ENCODE data around the gene GALNT17.
A peak's percentile ranks its signal among the peaks of the same experiment; 100 is the strongest.

The GALNT17 gene

GRCh38 chr7:71527213-71527612, 395.3 kb downstream of the GALNT17 start:
- no peak for DNase-seq (ENCODE audit: low read depth, low spot score)
- H3K9me3 ChIP-seq (ENCODE audit: low read depth, low read length): no peaks in the 10 kb centered on the region
- H3K4me3 ChIP-seq: no peak overlapping the region
- no peak overlapping the region for H3K27ac ChIP-seq
- peaks cover 1% of the 10 kb centered on the region; the same call in 1 of the 2 replicates for H3K36me3 ChIP-seq (ENCODE audit: insufficient read depth, low read length)
- H3K9ac ChIP-seq (ENCODE audit: insufficient read length): no peak overlapping the region
- no peak for TF ChIP-seq EZH2 (IDR thresholded peaks at IDR 0.05)
- no peak for TF ChIP-seq FOXP2 (optimal IDR thresholded peaks at IDR 0.05; ENCODE audit: control extremely low read depth, extremely low read length, insufficient read depth)
- TF ChIP-seq POLR2AphosphoS5 (IDR thresholded peaks at IDR 0.05; ENCODE audit: borderline replicate concordance, low read depth, low read length): no peak

- Histone ChIP-seq H3K27ac (no peak overlapping the region), H3K36me3 (ENCODE audit: insufficient read depth, low read length) (peaks cover 4% of the 10 kb centered on the region; the same call in 1 of the 2 replicates), H3K9ac (ENCODE audit: insufficient read length) (no peak overlapping the region), H3K9me3 (ENCODE audit: low read depth, low read length) (no peaks in the 10 kb centered on the region), H3K4me3 (no peak overlapping the region)
- DNase-seq (ENCODE audit: low read depth, low spot score): no peak
- TF ChIP-seq FOXP2 (optimal IDR thresholded peaks at IDR 0.05; ENCODE audit: control extremely low read depth, extremely low read length, insufficient read depth) (no peak), EZH2 (IDR thresholded peaks at IDR 0.05) (no peak), POLR2AphosphoS5 (IDR thresholded peaks at IDR 0.05; ENCODE audit: borderline replicate concordance, low read depth, low read length) (no peak)
Measured at GRCh38 chr7:71535616-71536015, 403.7 kb downstream of the GALNT17 start.

GRCh38 chr7:71538210-71538609, 406.3 kb downstream of the GALNT17 start:
- no peaks in the 10 kb centered on the region for H3K9me3 ChIP-seq (ENCODE audit: low read depth, low read length)
- H3K36me3 ChIP-seq (ENCODE audit: insufficient read depth, low read length): peaks cover 4% of the 10 kb centered on the region; the same call in 1 of the 2 replicates
- TF ChIP-seq FOXP2 (optimal IDR thresholded peaks at IDR 0.05; ENCODE audit: control extremely low read depth, extremely low read length, insufficient read depth) (no peak), POLR2AphosphoS5 (IDR thresholded peaks at IDR 0.05; ENCODE audit: borderline replicate concordance, low read depth, low read length) (peak; percentile 46; the same call in 1 of the 2 replicates)
- no peak overlapping the region for H3K4me3 ChIP-seq
- H3K9ac ChIP-seq (ENCODE audit: insufficient read length): no peak overlapping the region
- no peak overlapping the region for H3K27ac ChIP-seq
- DNase-seq (ENCODE audit: low read depth, low spot score): peak; percentile 6

GRCh38 chr7:71539615-71540014, 407.7 kb downstream of the GALNT17 start:
- H3K9ac ChIP-seq (ENCODE audit: insufficient read length): no peak overlapping the region

GRCh38 chr7:71541707-71542353, 409.9 kb downstream of the GALNT17 start:
- H3K36me3 ChIP-seq (ENCODE audit: insufficient read depth, low read length): no peaks in the 10 kb centered on the region
- no peak for TF ChIP-seq EZH2 (IDR thresholded peaks at IDR 0.05)
- no peak overlapping the region for H3K27ac ChIP-seq
- DNase-seq (ENCODE audit: low read depth, low spot score): no peak
- no peak overlapping the region for H3K4me3 ChIP-seq
- no peak overlapping the region for H3K9ac ChIP-seq (ENCODE audit: insufficient read length)
- H3K9me3 ChIP-seq (ENCODE audit: low read depth, low read length): no peaks in the 10 kb centered on the region

More at GRCh38 chr7:71539615-71540014, 407.7 kb downstream of the GALNT17 start:
- Histone ChIP-seq H3K9me3 (ENCODE audit: low read depth, low read length) (no peaks in the 10 kb centered on the region), H3K4me3 (no peak overlapping the region), H3K27ac (no peak overlapping the region), H3K36me3 (ENCODE audit: insufficient read depth, low read length) (no peaks in the 10 kb centered on the region)
- no peak for DNase-seq (ENCODE audit: low read depth, low spot score)
- TF ChIP-seq POLR2AphosphoS5 (IDR thresholded peaks at IDR 0.05; ENCODE audit: borderline replicate concordance, low read depth, low read length) (no peak), EZH2 (IDR thresholded peaks at IDR 0.05) (no peak), FOXP2 (optimal IDR thresholded peaks at IDR 0.05; ENCODE audit: control extremely low read depth, extremely low read length, insufficient read depth) (no peak)

- no peak for DNase-seq (ENCODE audit: low read depth, low spot score)
- Histone ChIP-seq H3K27ac (no peak overlapping the region), H3K36me3 (ENCODE audit: insufficient read depth, low read length) (no peaks in the 10 kb centered on the region), H3K9ac (ENCODE audit: insufficient read length) (no peak overlapping the region), H3K9me3 (ENCODE audit: low read depth, low read length) (no peaks in the 10 kb centered on the region), H3K4me3 (no peak overlapping the region)
- TF ChIP-seq POLR2AphosphoS5 (IDR thresholded peaks at IDR 0.05; ENCODE audit: borderline replicate concordance, low read depth, low read length) (no peak), EZH2 (IDR thresholded peaks at IDR 0.05) (no peak), FOXP2 (optimal IDR thresholded peaks at IDR 0.05; ENCODE audit: control extremely low read depth, extremely low read length, insufficient read depth) (no peak)
Measured at GRCh38 chr7:71543396-71543795, 411.5 kb downstream of the GALNT17 start.

- Histone ChIP-seq H3K27ac (no peak overlapping the region), H3K36me3 (ENCODE audit: insufficient read depth, low read length) (no peaks in the 10 kb centered on the region), H3K9me3 (ENCODE audit: low read depth, low read length) (no peaks in the 10 kb centered on the region), H3K9ac (ENCODE audit: insufficient read length) (no peak overlapping the region), H3K4me3 (no peak overlapping the region)
- no peak for TF ChIP-seq POLR2AphosphoS5 (IDR thresholded peaks at IDR 0.05; ENCODE audit: borderline replicate concordance, low read depth, low read length)
- TF ChIP-seq EZH2 (IDR thresholded peaks at IDR 0.05): no peak
- no peak for TF ChIP-seq FOXP2 (optimal IDR thresholded peaks at IDR 0.05; ENCODE audit: control extremely low read depth, extremely low read length, insufficient read depth)
- no peak for DNase-seq (ENCODE audit: low read depth, low spot score)
Measured at GRCh38 chr7:71544816-71545215, 412.9 kb downstream of the GALNT17 start.

- Histone ChIP-seq H3K9ac (ENCODE audit: insufficient read length) (no peak overlapping the region), H3K4me3 (no peak overlapping the region), H3K9me3 (ENCODE audit: low read depth, low read length) (peaks cover 6% of the 10 kb centered on the region; the same call in 1 of the 2 replicates), H3K27ac (no peak overlapping the region), H3K36me3 (ENCODE audit: insufficient read depth, low read length) (no peaks in the 10 kb centered on the region)
- TF ChIP-seq EZH2 (IDR thresholded peaks at IDR 0.05) (no peak), FOXP2 (optimal IDR thresholded peaks at IDR 0.05; ENCODE audit: control extremely low read depth, extremely low read length, insufficient read depth) (no peak), POLR2AphosphoS5 (IDR thresholded peaks at IDR 0.05; ENCODE audit: borderline replicate concordance, low read depth, low read length) (no peak)
- DNase-seq (ENCODE audit: low read depth, low spot score): no peak
Measured at GRCh38 chr7:71547426-71547825, 415.5 kb downstream of the GALNT17 start.

GRCh38 chr7:71548746-71549145, 416.8 kb downstream of the GALNT17 start:
- no peak for DNase-seq (ENCODE audit: low read depth, low spot score)
- no peaks in the 10 kb centered on the region for H3K36me3 ChIP-seq (ENCODE audit: insufficient read depth, low read length)

More at GRCh38 chr7:71548746-71549145, 416.8 kb downstream of the GALNT17 start:
- H3K9ac ChIP-seq (ENCODE audit: insufficient read length): no peak overlapping the region
- H3K27ac ChIP-seq: no peak overlapping the region
- H3K4me3 ChIP-seq: no peak overlapping the region
- TF ChIP-seq FOXP2 (optimal IDR thresholded peaks at IDR 0.05; ENCODE audit: control extremely low read depth, extremely low read length, insufficient read depth) (no peak), POLR2AphosphoS5 (IDR thresholded peaks at IDR 0.05; ENCODE audit: borderline replicate concordance, low read depth, low read length) (no peak), EZH2 (IDR thresholded peaks at IDR 0.05) (no peak)
- H3K9me3 ChIP-seq (ENCODE audit: low read depth, low read length): peaks cover 6% of the 10 kb centered on the region; the same call in 1 of the 2 replicates
